SK-N-SH treated with all-trans-retinoic acid at 6 μM for 48 hours (cell line): ENCODE data around the gene NR5A2.

Source experiments
- ARNTL ChIP-seq: fragments of 450-650 bp; formaldehyde crosslinking; IDR thresholded peaks from 2 replicates; pipeline ENCODE4 v1.5.0; 2020; ENCODE audit warnings: low read depth, mild to moderate bottlenecking, moderate library complexity, borderline replicate concordance
- ESRRG ChIP-seq: fragments of 250-450 bp; sonication (Bioruptor Pico); IDR thresholded peaks from 2 replicates; pipeline ENCODE4 v1.6.1; 2021; ENCODE audit warnings: mild to moderate bottlenecking
- GLIS3 ChIP-seq: fragments of 250-450 bp; sonication (Bioruptor Pico); IDR thresholded peaks from 2 replicates; pipeline ENCODE4 v1.5.0; 2020; ENCODE audit warnings: mild to moderate bottlenecking, moderate library complexity
- RARB ChIP-seq: fragments of 250-450 bp; sonication (Bioruptor Pico); IDR thresholded peaks from 2 replicates; pipeline ENCODE4 v1.8.0; 2021; ENCODE audit warnings: mild to moderate bottlenecking, moderate library complexity
- SNAI2 ChIP-seq: fragments of 250-450 bp; sonication (Bioruptor Pico); IDR thresholded peaks from 2 replicates; pipeline ENCODE4 v1.5.0; 2020; ENCODE audit warnings: mild to moderate bottlenecking, moderate library complexity
- TCF4 ChIP-seq: fragments of 250-450 bp; sonication (Bioruptor Pico); IDR thresholded peaks from 2 replicates; pipeline ENCODE4 v1.8.0; 2021; ENCODE audit warnings: mild to moderate bottlenecking, moderate library complexity, borderline replicate concordance
- ZFP3 ChIP-seq: fragments of 250-450 bp; sonication (Bioruptor Pico); IDR thresholded peaks from 2 replicates; pipeline ENCODE4 v1.5.0; 2020; ENCODE audit warnings: mild to moderate bottlenecking, moderate library complexity
- ZFP30 ChIP-seq: fragments of 450-650 bp; formaldehyde crosslinking; IDR thresholded peaks from 2 replicates; pipeline ENCODE4 v1.5.0; 2022; ENCODE audit warnings: mild to moderate bottlenecking, moderate library complexity
- ZNF70 ChIP-seq: fragments of 450-650 bp; formaldehyde crosslinking; IDR thresholded peaks from 2 replicates; pipeline ENCODE4 v1.5.0; 2020; ENCODE audit warnings: mild to moderate bottlenecking, moderate library complexity
- TF ChIP-seq, protein P1 (sequence below): fragments of 250-450 bp; sonication (Bioruptor Pico); IDR thresholded peaks from 2 replicates; pipeline ENCODE4 v1.5.0; 2020; ENCODE audit warnings: mild to moderate bottlenecking, moderate library complexity
- TF ChIP-seq, protein P2 (sequence below): fragments of 250-450 bp; sonication (Bioruptor Pico); IDR thresholded peaks from 2 replicates; pipeline ENCODE4 v1.8.0; 2021; ENCODE audit warnings: low read depth, mild to moderate bottlenecking, moderate library complexity, borderline replicate concordance
- TF ChIP-seq, protein P3 (sequence below): fragments of 250-450 bp; sonication (Bioruptor Pico); IDR thresholded peaks from 2 replicates; pipeline ENCODE4 v1.8.0; 2020; ENCODE audit warnings: mild to moderate bottlenecking, moderate library complexity, borderline replicate concordance

DNA sequence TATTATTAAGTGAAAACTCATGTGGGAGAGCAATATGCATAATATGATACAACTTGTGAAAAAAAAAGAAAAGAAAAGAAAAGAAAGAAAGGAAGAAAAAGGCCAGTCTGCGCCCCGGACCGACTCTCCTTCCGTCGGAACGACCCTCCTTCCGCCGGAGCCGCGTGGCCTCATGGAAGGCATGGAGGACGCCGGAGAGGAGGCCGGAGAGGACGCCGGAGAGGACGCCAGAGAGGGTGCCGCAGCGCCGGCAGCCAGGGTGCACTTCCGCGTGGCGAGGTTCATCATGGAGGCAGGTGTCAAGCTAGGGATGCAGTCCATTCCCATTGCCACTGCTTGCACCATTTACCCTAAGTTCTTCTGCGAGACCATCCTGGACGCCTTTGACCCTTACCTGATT, 185.9 kb downstream of the NR5A2 start:
- TF ChIP-seq ARNTL (CRISPR knock-in tag) (no peak), ZFP3 (CRISPR knock-in tag) (no peak), ZFP30 (CRISPR knock-in tag) (no peak), ESRRG (no peak), SNAI2 (CRISPR knock-in tag) (no peak), TCF4 (no peak), RARB (CRISPR knock-in tag) (no peak), GLIS3 (CRISPR knock-in tag) (no peak), ZNF70 (CRISPR knock-in tag) (no peak)
- TF ChIP-seq, protein P1, sequence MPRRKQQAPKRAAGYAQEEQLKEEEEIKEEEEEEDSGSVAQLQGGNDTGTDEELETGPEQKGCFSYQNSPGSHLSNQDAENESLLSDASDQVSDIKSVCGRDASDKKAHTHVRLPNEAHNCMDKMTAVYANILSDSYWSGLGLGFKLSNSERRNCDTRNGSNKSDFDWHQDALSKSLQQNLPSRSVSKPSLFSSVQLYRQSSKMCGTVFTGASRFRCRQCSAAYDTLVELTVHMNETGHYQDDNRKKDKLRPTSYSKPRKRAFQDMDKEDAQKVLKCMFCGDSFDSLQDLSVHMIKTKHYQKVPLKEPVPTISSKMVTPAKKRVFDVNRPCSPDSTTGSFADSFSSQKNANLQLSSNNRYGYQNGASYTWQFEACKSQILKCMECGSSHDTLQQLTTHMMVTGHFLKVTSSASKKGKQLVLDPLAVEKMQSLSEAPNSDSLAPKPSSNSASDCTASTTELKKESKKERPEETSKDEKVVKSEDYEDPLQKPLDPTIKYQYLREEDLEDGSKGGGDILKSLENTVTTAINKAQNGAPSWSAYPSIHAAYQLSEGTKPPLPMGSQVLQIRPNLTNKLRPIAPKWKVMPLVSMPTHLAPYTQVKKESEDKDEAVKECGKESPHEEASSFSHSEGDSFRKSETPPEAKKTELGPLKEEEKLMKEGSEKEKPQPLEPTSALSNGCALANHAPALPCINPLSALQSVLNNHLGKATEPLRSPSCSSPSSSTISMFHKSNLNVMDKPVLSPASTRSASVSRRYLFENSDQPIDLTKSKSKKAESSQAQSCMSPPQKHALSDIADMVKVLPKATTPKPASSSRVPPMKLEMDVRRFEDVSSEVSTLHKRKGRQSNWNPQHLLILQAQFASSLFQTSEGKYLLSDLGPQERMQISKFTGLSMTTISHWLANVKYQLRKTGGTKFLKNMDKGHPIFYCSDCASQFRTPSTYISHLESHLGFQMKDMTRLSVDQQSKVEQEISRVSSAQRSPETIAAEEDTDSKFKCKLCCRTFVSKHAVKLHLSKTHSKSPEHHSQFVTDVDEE (CRISPR knock-in tag) = no peak
- TF ChIP-seq, protein P2, sequence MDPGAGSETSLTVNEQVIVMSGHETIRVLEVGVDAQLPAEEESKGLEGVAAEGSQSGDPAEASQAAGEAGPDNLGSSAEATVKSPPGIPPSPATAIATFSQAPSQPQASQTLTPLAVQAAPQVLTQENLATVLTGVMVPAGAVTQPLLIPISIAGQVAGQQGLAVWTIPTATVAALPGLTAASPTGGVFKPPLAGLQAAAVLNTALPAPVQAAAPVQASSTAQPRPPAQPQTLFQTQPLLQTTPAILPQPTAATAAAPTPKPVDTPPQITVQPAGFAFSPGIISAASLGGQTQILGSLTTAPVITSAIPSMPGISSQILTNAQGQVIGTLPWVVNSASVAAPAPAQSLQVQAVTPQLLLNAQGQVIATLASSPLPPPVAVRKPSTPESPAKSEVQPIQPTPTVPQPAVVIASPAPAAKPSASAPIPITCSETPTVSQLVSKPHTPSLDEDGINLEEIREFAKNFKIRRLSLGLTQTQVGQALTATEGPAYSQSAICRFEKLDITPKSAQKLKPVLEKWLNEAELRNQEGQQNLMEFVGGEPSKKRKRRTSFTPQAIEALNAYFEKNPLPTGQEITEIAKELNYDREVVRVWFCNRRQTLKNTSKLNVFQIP (CRISPR knock-in tag) = no peak
- TF ChIP-seq, protein P3, sequence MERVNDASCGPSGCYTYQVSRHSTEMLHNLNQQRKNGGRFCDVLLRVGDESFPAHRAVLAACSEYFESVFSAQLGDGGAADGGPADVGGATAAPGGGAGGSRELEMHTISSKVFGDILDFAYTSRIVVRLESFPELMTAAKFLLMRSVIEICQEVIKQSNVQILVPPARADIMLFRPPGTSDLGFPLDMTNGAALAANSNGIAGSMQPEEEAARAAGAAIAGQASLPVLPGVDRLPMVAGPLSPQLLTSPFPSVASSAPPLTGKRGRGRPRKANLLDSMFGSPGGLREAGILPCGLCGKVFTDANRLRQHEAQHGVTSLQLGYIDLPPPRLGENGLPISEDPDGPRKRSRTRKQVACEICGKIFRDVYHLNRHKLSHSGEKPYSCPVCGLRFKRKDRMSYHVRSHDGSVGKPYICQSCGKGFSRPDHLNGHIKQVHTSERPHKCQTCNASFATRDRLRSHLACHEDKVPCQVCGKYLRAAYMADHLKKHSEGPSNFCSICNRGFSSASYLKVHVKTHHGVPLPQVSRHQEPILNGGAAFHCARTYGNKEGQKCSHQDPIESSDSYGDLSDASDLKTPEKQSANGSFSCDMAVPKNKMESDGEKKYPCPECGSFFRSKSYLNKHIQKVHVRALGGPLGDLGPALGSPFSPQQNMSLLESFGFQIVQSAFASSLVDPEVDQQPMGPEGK (CRISPR knock-in tag) = no peak
